IMR-90 (cell line): ENCODE results near the gene LY6G6F. TPM values are rescaled to one million over a fixed set of nuclear protein-coding genes. Genes with fewer than 3 reads are reported as not detected.

Source experiments
- ATAC-seq: fragments of 200-7000 bp; cut with Tn5 transposase; 2 replicates; pipeline ENCODE4 v1.9.1; 2020; ENCODE audit warnings: low read depth, mild to moderate bottlenecking, moderate library complexity
- BruUV-seq: library from RNA; stranded (reverse); fragments of 400-500 nt; replicated peaks from 2 replicates; lab custom pipeline; 2021; lab: Mats Ljungman, UMichigan
- CTCF ChIA-PET: fragments of 300-600 bp; formaldehyde crosslinking; extraction: SDS; loops from one replicate; lab custom pipeline; 2021; ENCODE audit warnings: antibody characterized with exemption; lab: Yijun Ruan, JAX
- POLR2A ChIA-PET: fragments of 300-600 bp; sonication (Branson Sonifier 250); formaldehyde crosslinking; loops from one replicate; lab custom pipeline; 2022; ENCODE audit warnings: antibody characterized with exemption; ENCODE audit not compliant: unreplicated experiment; lab: Charles Lee
- DNase-seq: peaks from one replicate; pipeline ENCODE4 v3.0.0; 2013
- H2AFZ ChIP-seq: replicated peaks from 2 replicates; pipeline ENCODE3; 2013; ENCODE audit warnings: low read length, mild to moderate bottlenecking; ENCODE audit not compliant: poor library complexity
- H2AK5ac ChIP-seq: 2 replicates; pipeline ENCODE4 v1.6.1; 2013; ENCODE audit warnings: low read depth, low read length, inconsistent platforms
- H2AK9ac ChIP-seq: replicated peaks from 2 replicates; pipeline ENCODE3; 2013; ENCODE audit warnings: mild to moderate bottlenecking, low read depth, low read length, moderate library complexity; ENCODE audit not compliant: poor library complexity
- H2BK120ac ChIP-seq: 2 replicates; pipeline ENCODE4 v1.6.1; 2013; ENCODE audit warnings: low read depth, low read length, inconsistent platforms
- H2BK15ac ChIP-seq: 3 replicates; pipeline ENCODE4 v1.6.1; 2013; ENCODE audit warnings: low read depth, low read length, inconsistent platforms
- H2BK20ac ChIP-seq: 2 replicates; pipeline ENCODE4 v1.6.1; 2013; ENCODE audit warnings: low read depth, mild to moderate bottlenecking, inconsistent platforms, low read length, moderate library complexity
- H2BK5ac ChIP-seq: 2 replicates; pipeline ENCODE4 v1.6.1; 2013; ENCODE audit warnings: mild to moderate bottlenecking, low read depth, low read length, inconsistent platforms; ENCODE audit not compliant: poor library complexity, severe bottlenecking
- H3K14ac ChIP-seq: replicated peaks from 2 replicates; pipeline ENCODE4 v1.6.1; 2013; ENCODE audit warnings: low read depth, low read length, inconsistent platforms
- H3K18ac ChIP-seq: 2 replicates; pipeline ENCODE4 v1.6.1; 2013; ENCODE audit warnings: low read depth, low read length, control low read depth
- H3K23ac ChIP-seq: 2 replicates; pipeline ENCODE4 v1.6.1; 2013; ENCODE audit warnings: low read depth, low read length, inconsistent platforms
- H3K27ac ChIP-seq: 2 replicates; pipeline ENCODE4 v1.5.1; 2013; ENCODE audit warnings: mild to moderate bottlenecking, control low read depth, low read length; ENCODE audit not compliant: insufficient read depth
- H3K27me3 ChIP-seq: 2 replicates; pipeline ENCODE4 v1.6.1; 2013; ENCODE audit warnings: low read length; ENCODE audit not compliant: control insufficient read depth, insufficient read depth
- H3K36me3 ChIP-seq: 2 replicates; pipeline ENCODE4 v1.6.1; 2013; ENCODE audit warnings: low read length, mixed read lengths; ENCODE audit not compliant: control insufficient read depth, insufficient read depth
- H3K4ac ChIP-seq: 2 replicates; pipeline ENCODE4 v1.6.1; 2013; ENCODE audit warnings: low read depth, low read length, inconsistent platforms
- H3K4me1 ChIP-seq: 2 replicates; pipeline ENCODE4 v1.6.1; 2013; ENCODE audit warnings: low read length, mixed read lengths; ENCODE audit not compliant: control insufficient read depth, insufficient read depth
- H3K4me2 ChIP-seq: 2 replicates; pipeline ENCODE4 v1.6.1; 2013; ENCODE audit warnings: low read depth, mild to moderate bottlenecking, control low read depth, low read length, moderate library complexity
- H3K4me3 ChIP-seq: 2 replicates; pipeline ENCODE4 v1.5.1; 2013; ENCODE audit warnings: low read depth, mild to moderate bottlenecking, control low read depth, low read length, moderate library complexity; ENCODE audit not compliant: insufficient read depth
- H3K56ac ChIP-seq: 2 replicates; pipeline ENCODE4 v1.6.1; 2013; ENCODE audit warnings: low read length, inconsistent platforms; ENCODE audit not compliant: insufficient read depth; ENCODE audit errors: extremely low read depth
- H3K79me1 ChIP-seq, 2 experiments: 2 replicates each; pipeline ENCODE4 v1.6.1; 2013; ENCODE audit warnings: low read length in 2 of 2, inconsistent platforms in 1 of 2, low read depth in 1 of 2
- H3K9ac ChIP-seq: 2 replicates; pipeline ENCODE4 v1.6.1; 2013; ENCODE audit warnings: low read depth, low read length, control low read depth
- H3K9me1 ChIP-seq: 2 replicates; pipeline ENCODE4 v1.6.1; 2013; ENCODE audit warnings: low read length, inconsistent platforms; ENCODE audit not compliant: insufficient read depth
- H3K9me3 ChIP-seq: 2 replicates; pipeline ENCODE4 v1.6.1; 2013; ENCODE audit warnings: low read length; ENCODE audit not compliant: control insufficient read depth, insufficient read depth
- H4K20me1 ChIP-seq: 2 replicates; pipeline ENCODE4 v1.6.1; 2013; ENCODE audit warnings: low read length, inconsistent platforms; ENCODE audit not compliant: insufficient read depth
- H4K5ac ChIP-seq: 2 replicates; pipeline ENCODE4 v1.6.1; 2013; ENCODE audit warnings: mild to moderate bottlenecking, low read depth, low read length, control low read depth
- H4K8ac ChIP-seq, 2 experiments: 2 replicates each; pipeline ENCODE4 v1.6.1; 2013; ENCODE audit warnings: low read depth in 2 of 2, low read length in 2 of 2, control low read depth in 1 of 2, inconsistent platforms in 1 of 2
- H4K91ac ChIP-seq: 2 replicates; pipeline ENCODE4 v1.6.1; 2013; ENCODE audit warnings: low read depth, low read length, inconsistent platforms; ENCODE audit not compliant: insufficient read depth
- CEBPB ChIP-seq: IDR thresholded peaks from 2 replicates; pipeline ENCODE4 v1.6.1; 2012; ENCODE audit warnings: low read depth, low read length, improper control_type of control experiment
- RAD21 ChIP-seq: IDR thresholded peaks from 2 replicates; pipeline ENCODE4 v1.6.1; 2012; ENCODE audit warnings: low read length, improper control_type of control experiment
- SMC3 ChIP-seq: fragments of 150-350 bp; IDR thresholded peaks from 2 replicates; pipeline ENCODE4 v1.6.1; 2016; ENCODE audit warnings: low read depth, mild to moderate bottlenecking, antibody characterized with exemption, low read length, moderate library complexity
- WGBS, 2 experiments: methylation state at CpG; one replicate each; pipeline versions ENCODE4 v1.1.5 to v1.1.7; 2013; ENCODE audit warnings: missing lambda C conversion rate in 2 of 2; ENCODE audit not compliant: insufficient read length in 1 of 2; ENCODE audit errors: extremely low coverage in 2 of 2; 5-methylcytosine and 5-hydroxymethylcytosine counted together
- dilution Hi-C: fragments of 300-500 bp; cut with HindIII; formaldehyde crosslinking; loops from one replicate; pipeline ENCODE4 v1.14.3; 2018; ENCODE audit warnings: low sequenced_read_pairs; ENCODE audit not compliant: unreplicated experiment
- in situ Hi-C: fragments of 300-500 bp; cut with MboI; formaldehyde crosslinking; loops from 3 replicates; pipeline ENCODE4 v1.14.3; 2019; ENCODE audit warnings: low sequenced_read_pairs, inconsistent platforms, mixed read lengths
- intact Hi-C: fragments of 100-400 bp; cut with micrococcal nuclease; formaldehyde crosslinking; loops from 2 replicates; pipeline ENCODE4 v1.10.0; 2022
- polyA plus RNA-seq, 3 experiments: library from polyadenylated mRNA; depleted of rRNA; stranded (reverse); fragments of >200 nt; gene quantifications; 2 replicates each; pipeline ENCODE4 v1.2.3, GENCODE V29; 2012; ENCODE audit warnings: low replicate concordance in 1 of 3
- total RNA-seq: library from RNA; depleted of rRNA; stranded (reverse); fragments of >200 nt; gene quantifications from 2 replicates; pipeline ENCODE4 v1.2.3, GENCODE V29; 2012

The LY6G6F gene
- total and polyA plus RNA-seq, 2 of the 4 experiments (the other 2 are of a cell fraction), result not detected

GRCh38 chr6:31734247-31734820 is 27.7 kb downstream of the LY6G6F start:
- BruUV-seq, result no TSS peak
- Histone ChIP-seq H2AFZ (peak overlapping the region; percentile 77), H2BK15ac (peak overlapping the region; percentile 49; the same call in 1 of the 3 replicates), H4K5ac (no peak overlapping the region), H3K9ac (peak overlapping the region; percentile 98), H4K8ac (peak overlapping the region; percentile 33 to 74; a peak in 3 of 4 replicates), H3K79me1 (peaks cover 9 to 70% of the 10 kb centered on the region in 2 experiments; a peak in 3 of 4 replicates), H4K20me1 (peaks cover 35% of the 10 kb centered on the region), H3K27ac (peak overlapping the region; percentile 94), H3K9me1 (peaks cover 14% of the 10 kb centered on the region), H3K4me3 (peak overlapping the region; percentile 81), H3K56ac (peak overlapping the region; percentile 99), H3K27me3 (no peaks in the 10 kb centered on the region), H3K23ac (peak overlapping the region; percentile 81), H3K4me1 (peaks cover 18% of the 10 kb centered on the region), H3K36me3 (peaks cover 30% of the 10 kb centered on the region), H4K91ac (peak overlapping the region; percentile 99), H2AK5ac (peak overlapping the region; percentile 98), H2BK120ac (peak overlapping the region; percentile 31), H3K14ac (peak overlapping the region; percentile 98), H2AK9ac (peak overlapping the region; percentile 100), H3K18ac (peak overlapping the region; percentile 1; the same call in 1 of the 2 replicates), H3K4ac (peak overlapping the region; percentile 98), H3K9me3 (no peaks in the 10 kb centered on the region), H3K4me2 (peak overlapping the region; percentile 96), H2BK20ac (peak overlapping the region; percentile 38), H2BK5ac (peak overlapping the region; percentile 99)
- dilution Hi-C loops, result no loop called here
- no CpG with 5 or more reads among the region's 2 CpGs for WGBS, 2 experiments
- ChIA-PET CTCF (no interaction called here), POLR2A (interaction anchor here (0.5 kb wide), 1 partner anchor 10 kb away, joined by 3 read pairs; no protein-coding TSS in a partner anchor)
- no peak for TF ChIP-seq RAD21
- TF ChIP-seq SMC3, result no peak
- no peak for TF ChIP-seq CEBPB
- ATAC-seq, result no peak
- intact Hi-C loops, result no loop called here
- in situ Hi-C loops, result no loop called here
- DNase-seq, result no peak
